Neural progenitor cell (in vitro differentiated cells): ENCODE results near the gene HK1. TPM values are rescaled to one million over a fixed set of nuclear protein-coding genes. Genes with fewer than 3 reads are reported as not detected.

Experiments
- DNase-seq: peaks from one replicate; pipeline ENCODE4 v3.0.0-alpha.2; 2016; ENCODE audit warnings: low spot score
- H2AFZ ChIP-seq: fragments of 200-600 bp; sonication (generic); replicated peaks from 2 replicates; pipeline ENCODE4 v1.6.1; 2016; ENCODE audit warnings: antibody characterized with exemption
- H3F3A ChIP-seq: fragments of 200-600 bp; sonication (generic); 2 replicates; pipeline ENCODE4 v1.6.1; 2016; ENCODE audit warnings: antibody characterized with exemption, low read depth
- H3K27ac ChIP-seq: fragments of 200-600 bp; sonication (generic); 2 replicates; pipeline ENCODE4 v1.5.1; 2016; ENCODE audit warnings: mild to moderate bottlenecking
- H3K27me3 ChIP-seq: fragments of 200-600 bp; sonication (generic); 2 replicates; pipeline ENCODE4 v1.6.1; 2016; ENCODE audit warnings: mild to moderate bottlenecking, moderate library complexity
- H3K36me3 ChIP-seq: fragments of 200-600 bp; sonication (generic); 2 replicates; pipeline ENCODE4 v1.5.1; 2016
- H3K4me1 ChIP-seq: fragments of 200-600 bp; sonication (generic); 2 replicates; pipeline ENCODE4 v1.6.1; 2016; ENCODE audit warnings: mixed run types
- H3K4me2 ChIP-seq: fragments of 200-600 bp; sonication (generic); 2 replicates; pipeline ENCODE4 v1.6.1; 2016
- H3K4me3 ChIP-seq: fragments of 200-600 bp; sonication (generic); 2 replicates; pipeline ENCODE4 v1.5.1; 2016
- H3K79me2 ChIP-seq: fragments of 200-600 bp; sonication (generic); 2 replicates; pipeline ENCODE4 v1.6.1; 2016; ENCODE audit warnings: low read depth
- H3K9ac ChIP-seq: fragments of 200-600 bp; sonication (generic); 2 replicates; pipeline ENCODE4 v1.6.1; 2016
- H3K9me3 ChIP-seq: fragments of 200-600 bp; sonication (generic); 2 replicates; pipeline ENCODE4 v1.5.1; 2016; ENCODE audit warnings: low read depth
- H4K20me1 ChIP-seq: fragments of 200-600 bp; sonication (generic); 2 replicates; pipeline ENCODE4 v1.6.1; 2016; ENCODE audit warnings: low read depth
- H3K27ac Mint-ChIP-seq: 3 replicates; pipeline ENCODE4 v1.8.0; 2021; ENCODE audit warnings: mixed read lengths
- H3K27me3 Mint-ChIP-seq: 2 replicates; pipeline ENCODE4 v1.8.0; 2022; ENCODE audit warnings: low read depth, mild to moderate bottlenecking, inconsistent platforms, moderate library complexity, mixed read lengths; ENCODE audit not compliant: insufficient read depth
- H3K36me3 Mint-ChIP-seq: 3 replicates; pipeline ENCODE4 v1.8.0; 2021; ENCODE audit warnings: mixed read lengths
- H3K4me1 Mint-ChIP-seq: 3 replicates; pipeline ENCODE4 v1.8.0; 2021; ENCODE audit warnings: mixed read lengths
- H3K4me3 Mint-ChIP-seq: 3 replicates; pipeline ENCODE4 v1.8.0; 2021; ENCODE audit warnings: mild to moderate bottlenecking, moderate library complexity, mixed read lengths
- H3K9me3 Mint-ChIP-seq: 3 replicates; pipeline ENCODE4 v1.8.0; 2020; ENCODE audit warnings: mixed read lengths
- EZH2 ChIP-seq: fragments of 200-600 bp; sonication (generic); IDR thresholded peaks from 2 replicates; pipeline ENCODE4 v1.6.1; 2017; ENCODE audit warnings: antibody characterized with exemption, mild to moderate bottlenecking, moderate library complexity
- EZH2phosphoT487 ChIP-seq: fragments of 200-600 bp; sonication (generic); IDR thresholded peaks from 2 replicates; pipeline ENCODE4 v1.6.1; 2017; ENCODE audit warnings: antibody characterized with exemption
- total RNA-seq: library from RNA; depleted of rRNA; stranded (reverse); fragments of >200 nt; gene quantifications from 2 replicates; pipeline ENCODE4 v1.2.3, GENCODE V29; 2015; ENCODE audit warnings: low replicate concordance
- TF ChIP-seq, protein P1 (sequence below): fragments of 200-600 bp; sonication (generic); IDR thresholded peaks from 2 replicates; pipeline ENCODE4 v1.5.1; 2017; ENCODE audit warnings: antibody characterized with exemption, mild to moderate bottlenecking

HK1 gene
- total RNA-seq, 1 donor from 2014 or later, result 30.1 TPM

- Histone ChIP-seq H3K36me3 (no peaks in the 10 kb centered on the region), H3K4me3 (no peak overlapping the region), H3K27ac (no peak overlapping the region), H3K9ac (no peak overlapping the region), H4K20me1 (no peaks in the 10 kb centered on the region), H3K4me2 (no peak overlapping the region), H3K27me3 (peaks cover 3% of the 10 kb centered on the region), H3K4me1 (no peaks in the 10 kb centered on the region), H3K9me3 (no peaks in the 10 kb centered on the region), H2AFZ (no peak overlapping the region), H3K79me2 (no peaks in the 10 kb centered on the region), H3F3A (no peaks in the 10 kb centered on the region)
- no peak overlapping the region for H3K27ac Mint-ChIP-seq
- H3K27me3 Mint-ChIP-seq, result peaks cover 11% of the 10 kb centered on the region
- no peak for DNase-seq
- H3K9me3 Mint-ChIP-seq, result no peaks in the 10 kb centered on the region
- TF ChIP-seq, protein P1, sequence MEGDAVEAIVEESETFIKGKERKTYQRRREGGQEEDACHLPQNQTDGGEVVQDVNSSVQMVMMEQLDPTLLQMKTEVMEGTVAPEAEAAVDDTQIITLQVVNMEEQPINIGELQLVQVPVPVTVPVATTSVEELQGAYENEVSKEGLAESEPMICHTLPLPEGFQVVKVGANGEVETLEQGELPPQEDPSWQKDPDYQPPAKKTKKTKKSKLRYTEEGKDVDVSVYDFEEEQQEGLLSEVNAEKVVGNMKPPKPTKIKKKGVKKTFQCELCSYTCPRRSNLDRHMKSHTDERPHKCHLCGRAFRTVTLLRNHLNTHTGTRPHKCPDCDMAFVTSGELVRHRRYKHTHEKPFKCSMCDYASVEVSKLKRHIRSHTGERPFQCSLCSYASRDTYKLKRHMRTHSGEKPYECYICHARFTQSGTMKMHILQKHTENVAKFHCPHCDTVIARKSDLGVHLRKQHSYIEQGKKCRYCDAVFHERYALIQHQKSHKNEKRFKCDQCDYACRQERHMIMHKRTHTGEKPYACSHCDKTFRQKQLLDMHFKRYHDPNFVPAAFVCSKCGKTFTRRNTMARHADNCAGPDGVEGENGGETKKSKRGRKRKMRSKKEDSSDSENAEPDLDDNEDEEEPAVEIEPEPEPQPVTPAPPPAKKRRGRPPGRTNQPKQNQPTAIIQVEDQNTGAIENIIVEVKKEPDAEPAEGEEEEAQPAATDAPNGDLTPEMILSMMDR, result no peak
- TF ChIP-seq EZH2 (no peak), EZH2phosphoT487 (no peak)
- H3K4me3 Mint-ChIP-seq, result peak overlapping the region; percentile 3
- peaks cover 9% of the 10 kb centered on the region for H3K4me1 Mint-ChIP-seq
- no peaks in the 10 kb centered on the region for H3K36me3 Mint-ChIP-seq
Measured at GRCh38 chr10:69414036-69415018, 136.0 kb downstream of the HK1 start.

- no peak overlapping the region for H3K4me3 Mint-ChIP-seq
Measured at GRCh38 chr10:69415049-69415448, 136.8 kb downstream of the HK1 start.

DNA sequence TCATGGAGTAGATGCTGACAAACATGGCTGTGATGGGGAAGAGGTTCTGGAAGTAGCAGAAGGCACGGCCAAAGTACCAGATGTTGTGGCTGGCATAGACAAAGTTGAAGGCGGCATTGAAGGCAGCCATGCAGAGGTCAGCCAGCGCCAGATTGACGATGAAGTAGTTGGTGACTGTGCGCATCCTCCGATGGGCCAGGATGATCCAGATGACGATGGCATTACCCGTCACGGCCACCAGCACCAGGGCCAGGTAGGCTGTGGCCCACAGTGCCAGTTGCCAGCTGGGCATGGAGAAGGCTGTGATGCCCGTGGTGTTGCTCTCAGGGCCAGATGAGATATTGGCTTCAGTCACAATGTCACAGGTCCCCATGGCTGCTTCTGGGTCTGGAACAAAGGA is 137.7 kb downstream of the HK1 start:
- Mint-ChIP-seq H3K9me3 (no peaks in the 10 kb centered on the region), H3K36me3 (no peaks in the 10 kb centered on the region), H3K4me3 (no peak overlapping the region), H3K27me3 (peaks cover 16% of the 10 kb centered on the region), H3K27ac (no peak overlapping the region), H3K4me1 (peaks cover 9% of the 10 kb centered on the region)
- no peak overlapping the region for H3K27ac ChIP-seq
- H3K36me3 ChIP-seq, result no peaks in the 10 kb centered on the region
- H3K9ac ChIP-seq, result no peak overlapping the region
- DNase-seq, result no peak
- no peaks in the 10 kb centered on the region for H3K79me2 ChIP-seq
- H2AFZ ChIP-seq, result no peak overlapping the region
- no peak for TF ChIP-seq EZH2phosphoT487
- H3K4me1 ChIP-seq, result no peaks in the 10 kb centered on the region
- no peaks in the 10 kb centered on the region for H3F3A ChIP-seq
- H3K9me3 ChIP-seq, result no peaks in the 10 kb centered on the region
- no peaks in the 10 kb centered on the region for H4K20me1 ChIP-seq
- H3K4me2 ChIP-seq, result no peak overlapping the region
- H3K4me3 ChIP-seq, result no peak overlapping the region
- H3K27me3 ChIP-seq, result no peaks in the 10 kb centered on the region

More at GRCh38 chr10:69415049-69415448, 136.8 kb downstream of the HK1 start:
- Histone ChIP-seq H2AFZ (no peak overlapping the region), H4K20me1 (no peaks in the 10 kb centered on the region), H3K9ac (no peak overlapping the region), H3K4me2 (no peak overlapping the region), H3K27me3 (no peaks in the 10 kb centered on the region), H3F3A (no peaks in the 10 kb centered on the region), H3K4me3 (no peak overlapping the region), H3K79me2 (no peaks in the 10 kb centered on the region), H3K27ac (no peak overlapping the region), H3K4me1 (no peaks in the 10 kb centered on the region), H3K9me3 (no peaks in the 10 kb centered on the region), H3K36me3 (no peaks in the 10 kb centered on the region)
- Mint-ChIP-seq H3K27me3 (peaks cover 13% of the 10 kb centered on the region), H3K36me3 (no peaks in the 10 kb centered on the region), H3K9me3 (no peaks in the 10 kb centered on the region), H3K4me1 (peaks cover 9% of the 10 kb centered on the region), H3K27ac (no peak overlapping the region)
- TF ChIP-seq, protein P1, result no peak
- TF ChIP-seq EZH2phosphoT487 (no peak), EZH2 (no peak)
- no peak for DNase-seq

- H3K9me3 Mint-ChIP-seq, result no peaks in the 10 kb centered on the region
- no peaks in the 10 kb centered on the region for H3F3A ChIP-seq
- no peaks in the 10 kb centered on the region for H3K4me1 ChIP-seq
- no peak within 1 kb of the TSS for H3K27ac ChIP-seq
- no peak within 1 kb of the TSS for H2AFZ ChIP-seq
- H3K4me3 Mint-ChIP-seq, result no peak within 1 kb of the TSS
- peaks cover 16% of the 10 kb centered on the region for H3K27me3 Mint-ChIP-seq
- H4K20me1 ChIP-seq, result no peaks in the 10 kb centered on the region
- DNase-seq, result no peak
- peak within 1 kb of the TSS; percentile 86 for H3K27ac Mint-ChIP-seq
- H3K4me2 ChIP-seq, result no peak within 1 kb of the TSS
- no peaks in the 10 kb centered on the region for H3K36me3 Mint-ChIP-seq
- no peaks in the 10 kb centered on the region for H3K36me3 ChIP-seq
- H3K4me1 Mint-ChIP-seq, result peaks cover 9% of the 10 kb centered on the region
- no peaks in the 10 kb centered on the region for H3K79me2 ChIP-seq
- TF ChIP-seq EZH2, result no peak
- no peak for TF ChIP-seq EZH2phosphoT487
- TF ChIP-seq, protein P1, result no peak
- no peaks in the 10 kb centered on the region for H3K27me3 ChIP-seq
- H3K9me3 ChIP-seq, result no peaks in the 10 kb centered on the region
- H3K4me3 ChIP-seq, result no peak within 1 kb of the TSS
- no peak within 1 kb of the TSS for H3K9ac ChIP-seq
Measured at GRCh38 chr10:69416695-69417094, 138.4 kb downstream of the HK1 start, which contains the start of gene TACR2. TSS of gene TACR2 (minus strand) at chr10:69416918. CDS start at chr10:69416323, 595 bp downstream.
